Thoracic aorta (tissue), 2 donors: ENCODE measurements around the gene UQCRQ. TPM values are rescaled to one million over a fixed set of nuclear protein-coding genes. Genes with fewer than 3 reads are reported as not detected.

Experiments used
- ATAC-seq: fragments of 150-250 bp; one replicate; pipeline ENCODE4 v1.8.0; 2017; ENCODE audit warnings: low read depth; ENCODE audit not compliant: insufficient number of reproducible peaks, low FRiP score
- DNase-seq: peaks from one replicate; pipeline ENCODE4 v3.0.0-alpha.2; 2020; ENCODE audit warnings: low spot score
- H3K27ac ChIP-seq, 2 donors: fragments of 200-600 bp; sonication (generic); 1 replicate in 1 of 2; 2 replicates in 1 of 2; pipeline ENCODE4 v1.5.1; 2016; ENCODE audit warnings: mild to moderate bottlenecking in 2 of 2, moderate library complexity in 2 of 2
- H3K27me3 ChIP-seq: fragments of 200-600 bp; sonication (generic); replicated peaks from 2 replicates; pipeline ENCODE4 v1.6.0; 2016; ENCODE audit warnings: mild to moderate bottlenecking; ENCODE audit not compliant: insufficient read depth
- H3K36me3 ChIP-seq: fragments of 200-600 bp; sonication (generic); one replicate; pipeline ENCODE4 v1.5.1; 2016
- H3K4me1 ChIP-seq, 2 donors: fragments of 200-600 bp; sonication (generic); 1 replicate in 1 of 2; 2 replicates in 1 of 2; pipeline versions ENCODE4 v1.5.1 to v1.6.0; 2016; ENCODE audit warnings: low read depth in 2 of 2, mild to moderate bottlenecking in 1 of 2; ENCODE audit not compliant: control insufficient read depth in 1 of 2
- H3K4me3 ChIP-seq: fragments of 200-600 bp; sonication (generic); 2 replicates; pipeline ENCODE4 v1.5.1; 2016; ENCODE audit warnings: mild to moderate bottlenecking
- H3K9me3 ChIP-seq: fragments of 200-600 bp; sonication (generic); 2 replicates; pipeline ENCODE4 v1.5.1; 2016
- total RNA-seq, 2 donors: library from RNA; depleted of rRNA; stranded (reverse); fragments of >200 nt; gene quantifications; one replicate each; pipeline versions ENCODE4 v1.1.0 to v1.2.3, GENCODE V29; 2016
- TF ChIP-seq, protein P1 (sequence below): fragments of 200-600 bp; sonication (generic); IDR thresholded peaks from one replicate; pipeline ENCODE4 v1.5.1; 2019; ENCODE audit warnings: antibody characterized with exemption

The UQCRQ gene
- total RNA-seq, 2 donors from 2014 or later, result 49.5 to 59.3 TPM

DNA sequence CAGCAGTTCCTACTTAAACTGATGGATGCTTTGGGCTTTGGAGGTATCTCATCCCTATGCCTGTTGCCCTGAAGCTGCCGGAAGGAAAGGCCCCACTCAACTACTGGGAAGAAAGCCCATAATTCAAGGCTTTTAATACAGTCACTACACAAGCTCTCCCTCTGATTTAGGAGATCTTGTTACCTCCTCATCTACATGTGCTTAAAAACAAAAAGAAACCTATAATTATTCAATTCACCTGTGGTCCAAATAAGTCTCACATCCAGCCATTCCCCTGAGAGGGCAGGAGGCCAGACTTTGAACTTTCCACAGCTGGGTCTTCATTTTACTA, 6.3 kb downstream of the UQCRQ start:
- TF ChIP-seq, protein P1, sequence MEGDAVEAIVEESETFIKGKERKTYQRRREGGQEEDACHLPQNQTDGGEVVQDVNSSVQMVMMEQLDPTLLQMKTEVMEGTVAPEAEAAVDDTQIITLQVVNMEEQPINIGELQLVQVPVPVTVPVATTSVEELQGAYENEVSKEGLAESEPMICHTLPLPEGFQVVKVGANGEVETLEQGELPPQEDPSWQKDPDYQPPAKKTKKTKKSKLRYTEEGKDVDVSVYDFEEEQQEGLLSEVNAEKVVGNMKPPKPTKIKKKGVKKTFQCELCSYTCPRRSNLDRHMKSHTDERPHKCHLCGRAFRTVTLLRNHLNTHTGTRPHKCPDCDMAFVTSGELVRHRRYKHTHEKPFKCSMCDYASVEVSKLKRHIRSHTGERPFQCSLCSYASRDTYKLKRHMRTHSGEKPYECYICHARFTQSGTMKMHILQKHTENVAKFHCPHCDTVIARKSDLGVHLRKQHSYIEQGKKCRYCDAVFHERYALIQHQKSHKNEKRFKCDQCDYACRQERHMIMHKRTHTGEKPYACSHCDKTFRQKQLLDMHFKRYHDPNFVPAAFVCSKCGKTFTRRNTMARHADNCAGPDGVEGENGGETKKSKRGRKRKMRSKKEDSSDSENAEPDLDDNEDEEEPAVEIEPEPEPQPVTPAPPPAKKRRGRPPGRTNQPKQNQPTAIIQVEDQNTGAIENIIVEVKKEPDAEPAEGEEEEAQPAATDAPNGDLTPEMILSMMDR, result no peak
- Histone ChIP-seq H3K4me1 (peaks cover 5 to 20% of the 10 kb centered on the region in 2 donors), H3K4me3 (no peak overlapping the region), H3K27me3 (no peaks in the 10 kb centered on the region), H3K36me3 (peaks cover 32% of the 10 kb centered on the region), H3K27ac (peak overlapping the region; percentile 19 to 39), H3K9me3 (no peaks in the 10 kb centered on the region)
- DNase-seq (no peak), ATAC-seq (no peak)

DNA sequence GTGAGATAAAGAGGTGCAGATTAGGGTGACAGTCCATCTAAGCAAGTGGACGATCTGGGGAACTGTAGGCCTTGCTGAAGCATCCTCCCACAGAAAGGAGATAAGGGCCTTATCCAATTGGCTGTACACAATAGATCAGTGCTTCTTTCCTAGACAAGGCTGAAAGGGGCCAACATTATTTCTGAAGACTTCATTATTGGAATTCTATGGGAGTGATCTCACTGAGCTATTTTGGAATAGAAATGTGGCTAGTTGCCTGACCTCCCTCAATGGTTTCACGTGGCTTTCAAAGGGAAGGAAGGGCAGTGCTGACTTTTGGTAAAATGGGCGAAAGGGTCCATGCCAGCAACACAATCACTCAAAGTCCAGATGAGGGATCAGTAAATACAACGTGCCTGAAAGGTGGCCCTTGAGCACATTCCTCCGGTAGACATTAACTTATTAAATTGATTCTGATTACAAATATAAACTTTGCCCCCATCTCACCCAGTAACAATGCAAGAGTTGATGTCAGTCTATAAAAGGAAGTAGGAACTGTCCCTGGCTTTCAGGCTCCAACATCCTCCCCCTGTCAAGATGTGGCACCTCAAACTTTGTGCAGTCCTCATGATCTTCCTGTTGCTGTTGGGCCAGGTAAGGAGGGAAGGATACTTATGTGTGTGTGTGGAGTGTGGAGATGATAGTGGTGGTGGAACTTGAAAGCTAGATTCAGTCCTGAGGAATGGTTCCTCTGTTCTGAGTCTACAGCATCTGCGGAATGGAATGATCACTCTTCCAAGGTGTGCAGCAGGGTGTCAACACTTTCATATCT, 6.9 kb downstream of the UQCRQ start, which contains the start of gene LEAP2:
Gene LEAP2, plus strand, starts transcription at position 550 of the 811 bp plus-strand sequence. Its CDS starts 27 bp downstream, at position 577.
- H3K27ac ChIP-seq, result peak within 1 kb of the TSS; percentile 19 to 39
- H3K27me3 ChIP-seq, result no peaks in the 10 kb centered on the region
- peaks cover 30% of the 10 kb centered on the region for H3K36me3 ChIP-seq
- DNase-seq (no peak), ATAC-seq (no peak)
- no peaks in the 10 kb centered on the region for H3K9me3 ChIP-seq
- TF ChIP-seq, protein P1, result no peak
- peaks cover 5 to 26% of the 10 kb centered on the region in 2 donors for H3K4me1 ChIP-seq
- no peak within 1 kb of the TSS for H3K4me3 ChIP-seq

DNA sequence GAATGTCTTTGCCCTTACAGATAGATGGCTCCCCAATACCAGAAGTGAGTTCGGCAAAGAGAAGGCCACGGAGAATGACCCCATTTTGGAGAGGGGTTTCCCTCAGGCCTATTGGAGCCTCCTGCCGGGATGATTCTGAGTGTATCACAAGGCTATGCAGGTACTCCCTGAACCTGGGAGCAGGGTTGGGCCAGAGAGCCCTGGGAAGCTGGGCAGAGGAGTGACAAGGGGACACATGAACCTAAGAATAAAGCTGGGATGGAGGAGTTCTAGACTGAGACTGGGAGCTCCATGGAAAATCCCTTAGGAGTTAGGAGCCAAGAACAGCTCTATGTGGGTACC, 7.5 kb downstream of the UQCRQ start:
- Histone ChIP-seq H3K36me3 (peaks cover 25% of the 10 kb centered on the region), H3K27ac (peak overlapping the region in 1 of 2 donors; percentile 39), H3K9me3 (no peaks in the 10 kb centered on the region)

DNA sequence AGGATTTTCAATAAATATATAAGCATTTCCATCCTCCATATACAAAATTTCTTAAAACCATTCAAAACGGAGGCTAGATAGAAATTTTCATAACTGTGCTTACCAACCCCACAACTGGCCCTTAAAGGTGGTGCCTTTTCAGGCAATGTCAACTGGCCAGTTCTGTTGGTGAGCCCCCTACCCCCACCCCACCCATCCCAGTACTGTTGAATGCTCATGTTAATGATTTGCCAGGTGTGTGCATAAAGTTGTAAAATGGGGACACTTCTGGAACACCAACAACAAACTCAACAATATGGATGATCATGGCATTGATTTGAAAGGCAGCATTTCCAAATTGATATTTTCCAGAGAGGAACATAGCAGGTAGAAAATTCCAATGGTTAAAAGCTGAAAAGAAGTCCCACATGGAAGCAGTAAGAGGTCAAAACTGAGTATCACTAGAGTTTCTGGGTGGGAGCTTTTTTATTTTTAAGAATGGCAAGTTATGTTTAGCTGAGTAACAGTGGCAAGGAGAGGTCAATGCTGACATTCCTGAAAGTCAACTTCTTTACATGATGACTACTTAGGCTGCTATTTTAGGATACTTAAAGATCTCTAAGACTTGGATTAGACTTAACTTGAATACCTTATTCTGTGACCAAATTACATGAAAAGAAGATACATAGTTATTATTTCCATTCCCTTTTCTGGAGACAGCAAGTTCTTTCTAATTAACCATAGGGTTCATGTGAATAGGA, 9.7 kb downstream of the UQCRQ start:
- Histone ChIP-seq H3K4me3 (no peak overlapping the region), H3K4me1 (peaks cover 5 to 26% of the 10 kb centered on the region in 2 donors), H3K27me3 (no peaks in the 10 kb centered on the region), H3K27ac (peak overlapping the region in 1 of 2 donors; percentile 4), H3K9me3 (no peaks in the 10 kb centered on the region), H3K36me3 (peaks cover 22% of the 10 kb centered on the region)
- TF ChIP-seq, protein P1, result no peak
- ATAC-seq (no peak), DNase-seq (no peak)

More for the DNA sequence above, 7.5 kb downstream of the UQCRQ start:
- DNase-seq (no peak), ATAC-seq (no peak)
- H3K27me3 ChIP-seq, result no peaks in the 10 kb centered on the region
- TF ChIP-seq, protein P1, result no peak
- H3K4me1 ChIP-seq, result peaks cover 5 to 26% of the 10 kb centered on the region in 2 donors
- no peak overlapping the region for H3K4me3 ChIP-seq

DNA sequence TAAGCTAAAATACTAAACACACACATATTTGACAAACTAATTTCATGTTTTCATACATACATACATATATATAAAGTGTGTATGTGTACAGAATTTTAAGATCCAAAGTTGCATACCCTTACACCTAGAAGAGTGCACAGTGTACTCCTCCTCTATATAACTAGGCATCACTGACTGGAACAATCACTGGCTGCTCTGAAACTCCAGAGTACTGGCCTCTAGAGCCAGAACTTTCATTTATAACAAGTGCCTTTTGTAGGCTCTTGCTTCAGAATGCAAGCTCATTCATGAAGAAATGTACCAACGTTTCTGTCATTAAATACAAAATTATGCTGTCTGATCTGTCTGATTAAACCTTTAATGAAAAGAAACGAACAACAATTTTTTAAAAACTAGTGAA, 11.0 kb downstream of the UQCRQ start:
- no peaks in the 10 kb centered on the region for H3K9me3 ChIP-seq
- TF ChIP-seq, protein P1, result no peak
- DNase-seq (no peak), ATAC-seq (no peak)
- peaks cover 20% of the 10 kb centered on the region for H3K36me3 ChIP-seq
- H3K4me3 ChIP-seq, result no peak overlapping the region
- H3K4me1 ChIP-seq, result peaks cover 5 to 26% of the 10 kb centered on the region in 2 donors
- H3K27ac ChIP-seq, result no peak overlapping the region
- H3K27me3 ChIP-seq, result no peaks in the 10 kb centered on the region
